ENCODE results near the gene USP4.
"Not testable (repeated sequence)": the region's sequence is repeated elsewhere in the genome, so short reads cannot be mapped to it uniquely, and the experiment has no call there.

The USP4 gene, protein sequence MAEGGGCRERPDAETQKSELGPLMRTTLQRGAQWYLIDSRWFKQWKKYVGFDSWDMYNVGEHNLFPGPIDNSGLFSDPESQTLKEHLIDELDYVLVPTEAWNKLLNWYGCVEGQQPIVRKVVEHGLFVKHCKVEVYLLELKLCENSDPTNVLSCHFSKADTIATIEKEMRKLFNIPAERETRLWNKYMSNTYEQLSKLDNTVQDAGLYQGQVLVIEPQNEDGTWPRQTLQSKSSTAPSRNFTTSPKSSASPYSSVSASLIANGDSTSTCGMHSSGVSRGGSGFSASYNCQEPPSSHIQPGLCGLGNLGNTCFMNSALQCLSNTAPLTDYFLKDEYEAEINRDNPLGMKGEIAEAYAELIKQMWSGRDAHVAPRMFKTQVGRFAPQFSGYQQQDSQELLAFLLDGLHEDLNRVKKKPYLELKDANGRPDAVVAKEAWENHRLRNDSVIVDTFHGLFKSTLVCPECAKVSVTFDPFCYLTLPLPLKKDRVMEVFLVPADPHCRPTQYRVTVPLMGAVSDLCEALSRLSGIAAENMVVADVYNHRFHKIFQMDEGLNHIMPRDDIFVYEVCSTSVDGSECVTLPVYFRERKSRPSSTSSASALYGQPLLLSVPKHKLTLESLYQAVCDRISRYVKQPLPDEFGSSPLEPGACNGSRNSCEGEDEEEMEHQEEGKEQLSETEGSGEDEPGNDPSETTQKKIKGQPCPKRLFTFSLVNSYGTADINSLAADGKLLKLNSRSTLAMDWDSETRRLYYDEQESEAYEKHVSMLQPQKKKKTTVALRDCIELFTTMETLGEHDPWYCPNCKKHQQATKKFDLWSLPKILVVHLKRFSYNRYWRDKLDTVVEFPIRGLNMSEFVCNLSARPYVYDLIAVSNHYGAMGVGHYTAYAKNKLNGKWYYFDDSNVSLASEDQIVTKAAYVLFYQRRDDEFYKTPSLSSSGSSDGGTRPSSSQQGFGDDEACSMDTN

DNA sequence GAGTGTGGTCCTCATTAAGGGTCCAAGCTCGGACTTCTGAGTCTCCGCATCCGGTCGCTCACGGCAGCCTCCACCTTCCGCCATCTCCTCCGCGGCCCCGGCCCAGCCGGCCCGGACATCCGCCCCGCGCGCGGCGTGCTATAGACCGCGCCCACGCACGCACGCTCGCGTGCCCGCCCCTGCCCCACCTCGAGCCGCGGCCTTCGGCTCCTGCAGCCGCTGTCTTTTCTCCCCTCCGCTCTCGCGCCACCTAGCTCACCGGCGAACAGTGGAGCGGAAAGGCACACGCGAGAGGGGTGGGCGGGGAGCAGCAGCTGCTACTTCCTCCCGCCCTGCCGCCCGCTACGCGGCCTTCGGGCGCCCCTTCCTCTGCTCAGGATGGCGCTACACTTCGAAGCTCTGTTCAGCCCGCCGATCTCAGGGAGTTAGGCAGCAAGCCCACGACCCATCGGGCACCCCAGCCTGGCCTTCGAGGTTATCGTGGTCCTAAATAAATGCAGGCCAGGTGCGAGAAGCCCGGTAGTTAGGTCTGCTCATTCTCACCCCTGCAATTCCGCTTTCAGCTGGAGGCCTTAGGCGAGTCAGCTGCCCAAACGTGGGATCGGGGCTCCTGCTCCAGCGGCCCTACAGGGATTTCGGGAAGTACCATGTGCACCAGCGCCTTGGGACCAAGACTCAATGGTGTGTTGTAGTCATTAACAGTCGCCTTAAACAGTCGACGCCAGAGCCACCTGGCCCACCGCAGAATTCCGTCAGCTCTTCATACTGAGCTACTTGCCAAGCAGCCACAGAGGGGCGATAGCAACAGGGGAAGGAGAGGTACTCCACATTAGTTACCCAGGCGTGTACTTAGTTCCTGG, at the start of gene USP4:
TSS of gene USP4 (minus strand) at position 113 of the 860 bp plus-strand sequence. CDS start at position 84, 29 bp downstream.
- in situ Hi-C loops (cut with MboI; ENCODE audit: low sequenced_read_pairs), result no loop called here

DNA sequence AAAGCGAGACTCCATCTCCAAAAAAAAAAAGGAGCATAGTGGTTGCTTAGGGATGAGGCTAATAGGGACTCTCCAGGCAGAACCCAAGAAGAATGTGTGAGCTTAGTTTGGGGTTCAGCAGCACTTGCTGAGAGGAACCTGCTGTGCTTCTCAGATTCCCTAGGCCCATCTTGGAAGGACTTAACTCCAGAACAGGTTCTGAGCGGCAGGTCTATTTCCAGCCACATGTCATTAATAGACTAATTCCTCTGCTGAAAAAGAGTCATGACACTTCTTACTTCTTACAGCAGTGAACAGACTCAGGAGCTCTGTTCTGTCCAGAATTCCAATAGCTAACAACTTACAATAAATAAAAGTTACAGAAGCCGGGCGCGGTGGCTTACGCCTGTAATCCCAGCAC, 49.4 kb upstream of the USP4 start:
- in situ Hi-C loops (cut with MboI; ENCODE audit: low sequenced_read_pairs), result no loop called here

DNA sequence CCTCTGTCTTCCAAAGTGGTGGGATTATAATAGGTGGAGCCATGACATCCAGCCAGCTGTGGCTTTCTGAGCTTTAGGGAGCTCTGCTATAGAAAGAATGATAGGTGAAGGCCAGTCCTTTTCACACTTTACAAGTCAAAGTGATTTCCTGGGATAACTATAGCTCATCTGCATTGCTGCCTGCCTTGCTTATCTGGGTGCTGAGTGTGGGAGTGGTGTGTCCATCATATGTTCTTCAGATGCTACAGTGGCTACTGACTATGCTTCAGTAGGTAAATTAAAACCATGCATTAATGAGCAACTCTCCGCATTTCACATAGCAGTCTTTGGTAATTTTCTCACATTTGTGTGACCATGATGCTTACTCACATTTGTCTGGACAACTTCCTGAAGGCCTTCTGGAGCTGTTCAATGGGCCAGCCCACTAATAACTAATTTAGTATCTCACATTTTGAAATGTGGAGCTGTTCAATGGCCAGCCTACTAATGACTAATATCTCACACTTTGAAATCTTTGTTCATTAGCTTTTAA, 48.5 kb upstream of the USP4 start:
- in situ Hi-C loops (cut with MboI; ENCODE audit: low sequenced_read_pairs), result no loop called here

DNA sequence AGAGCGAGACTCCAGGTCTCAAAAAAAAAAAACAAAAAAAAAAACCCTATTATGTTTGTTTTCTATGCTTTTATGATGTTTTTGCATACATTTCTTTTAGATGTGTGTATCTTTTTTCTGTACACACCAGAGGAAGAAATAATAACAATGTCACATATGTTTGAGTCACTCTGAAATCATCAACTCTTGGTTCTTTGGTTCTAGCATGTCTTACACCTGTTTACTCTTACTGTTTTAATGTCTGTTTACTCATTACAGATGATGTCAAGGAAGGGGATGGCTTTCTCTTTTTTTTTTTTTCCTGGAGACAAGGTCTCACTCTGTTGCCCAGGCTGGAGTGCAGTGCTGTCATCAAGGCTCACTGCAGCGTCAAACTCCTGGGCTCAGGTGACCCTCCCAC, 47.9 kb upstream of the USP4 start:
- in situ Hi-C loops (cut with MboI; ENCODE audit: low sequenced_read_pairs), result no loop called here

DNA sequence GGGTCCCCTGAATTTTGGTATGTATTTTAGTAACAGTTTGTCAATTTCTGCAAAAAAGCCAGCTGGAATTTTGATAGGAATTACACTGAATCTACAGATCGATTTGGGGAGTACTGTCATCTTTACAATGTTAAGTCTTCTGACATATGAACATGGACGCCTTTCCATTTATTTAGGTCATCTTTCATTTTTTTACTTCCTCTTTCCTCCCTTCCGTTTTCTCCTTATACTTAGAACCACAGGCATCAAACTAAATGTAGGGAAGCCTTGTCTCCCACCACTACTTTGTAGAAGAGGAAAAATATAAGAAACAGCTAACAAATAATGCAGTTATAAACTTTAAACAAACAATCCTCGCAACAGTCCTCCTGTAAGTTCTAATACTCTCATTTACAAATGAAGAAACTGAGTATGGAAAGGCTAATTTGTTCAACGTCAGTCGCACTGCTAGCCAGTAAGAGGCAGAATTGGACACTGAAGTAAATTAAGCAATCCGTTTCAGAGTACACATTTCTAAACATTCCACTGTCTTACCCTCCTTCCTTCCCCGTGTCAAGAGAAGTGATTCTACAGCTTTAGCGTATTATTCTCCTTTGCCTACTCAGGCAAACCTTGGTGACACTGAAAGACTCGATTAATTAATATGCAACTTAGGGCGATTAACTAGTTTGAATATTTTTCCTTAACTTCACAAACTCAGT, 46.4 kb upstream of the USP4 start:
- in situ Hi-C loops (cut with MboI; ENCODE audit: low sequenced_read_pairs), result no loop called here

DNA sequence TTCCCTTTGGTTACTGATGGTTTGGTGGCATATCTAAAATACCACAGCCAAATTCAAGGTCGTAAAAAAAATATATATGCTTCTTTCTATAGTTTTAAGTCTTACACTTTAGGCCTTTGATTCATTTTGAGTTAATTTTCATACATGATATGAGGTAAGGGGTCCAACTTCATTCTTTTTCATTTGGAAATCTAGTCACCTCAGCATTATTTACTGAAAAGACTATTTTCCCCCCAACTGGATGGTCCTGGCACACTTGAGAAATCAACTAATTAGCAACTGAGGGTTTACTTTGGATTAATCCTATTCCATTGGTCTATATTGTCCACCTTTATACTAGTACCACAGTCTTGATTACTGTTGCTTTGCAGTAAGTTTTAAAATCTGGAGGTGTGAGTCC, 45.8 kb upstream of the USP4 start:
- in situ Hi-C loops (cut with MboI; ENCODE audit: low sequenced_read_pairs), result no loop called here

DNA sequence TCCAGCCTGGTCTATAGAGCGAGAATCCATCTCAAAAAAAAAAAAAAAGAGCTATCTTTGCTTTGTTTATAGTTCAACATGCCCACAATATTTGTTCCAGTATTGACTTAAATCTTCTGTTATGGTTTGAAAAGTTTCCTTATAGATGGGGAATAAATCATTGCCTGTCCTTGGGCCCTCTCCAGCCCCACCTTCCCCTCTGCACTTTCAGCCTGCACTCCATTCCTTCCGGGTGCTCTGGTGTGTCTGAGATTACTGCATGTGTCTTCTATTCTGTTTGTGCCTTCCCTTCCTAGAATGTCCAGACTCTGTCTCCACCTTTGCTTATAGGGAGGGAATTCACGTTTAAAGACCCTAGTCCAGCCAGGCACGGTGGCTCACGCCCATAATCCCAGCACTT, 43.5 kb upstream of the USP4 start:
- in situ Hi-C loops (cut with MboI; ENCODE audit: low sequenced_read_pairs), result no loop called here

DNA sequence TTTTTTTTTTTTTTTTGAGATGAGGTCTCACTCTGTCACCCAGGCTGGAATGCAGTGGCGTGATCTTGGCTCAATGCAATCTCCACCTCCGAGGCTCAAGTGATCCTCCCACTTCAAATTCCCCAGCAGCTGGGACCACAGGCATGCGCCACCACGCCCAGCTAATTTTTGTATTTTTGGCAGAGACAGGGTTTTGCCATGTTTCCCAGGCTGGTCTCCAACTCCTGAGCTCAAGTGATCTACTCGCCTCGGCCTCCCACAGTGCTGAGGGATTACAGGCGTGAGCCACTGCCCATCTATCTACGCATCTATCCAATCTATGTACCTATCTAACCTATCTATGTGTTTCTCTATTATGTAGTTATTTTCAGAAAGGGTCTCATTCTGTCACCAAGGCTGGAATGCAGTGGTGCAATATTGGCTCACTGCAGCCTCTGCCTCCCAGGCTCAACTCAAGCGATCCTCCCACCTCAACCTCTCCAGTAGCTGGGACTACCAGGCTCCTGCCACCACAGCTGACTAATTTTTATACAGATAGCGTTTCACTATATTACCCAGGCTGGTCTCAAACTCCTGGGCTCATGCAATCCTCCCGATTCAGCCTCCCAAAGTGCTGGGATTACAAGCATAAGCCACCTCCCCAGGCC, 38.5 kb upstream of the USP4 start:
- in situ Hi-C loops (cut with MboI; ENCODE audit: low sequenced_read_pairs), result no loop called here

DNA sequence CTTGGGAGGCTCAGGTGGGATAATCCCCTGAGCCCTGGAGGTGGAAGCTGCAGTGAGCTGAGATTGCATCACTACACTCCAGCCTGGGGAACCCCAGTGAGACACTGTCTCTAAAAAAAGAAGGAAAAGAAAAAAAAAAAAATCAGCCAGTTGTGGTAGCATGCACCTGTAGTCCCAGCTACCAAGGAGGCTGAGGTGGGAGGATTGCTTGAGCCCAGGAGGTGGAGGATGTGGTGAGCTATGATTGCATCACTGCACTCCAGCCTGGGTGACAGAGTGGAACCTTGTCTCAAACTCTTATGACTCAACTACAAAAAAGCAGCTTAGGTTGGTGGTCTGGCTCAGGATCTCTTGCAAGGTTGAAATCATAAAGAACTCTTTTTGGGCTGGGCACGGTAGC, 37.6 kb upstream of the USP4 start:
- in situ Hi-C loops (cut with MboI; ENCODE audit: low sequenced_read_pairs), result no loop called here

DNA sequence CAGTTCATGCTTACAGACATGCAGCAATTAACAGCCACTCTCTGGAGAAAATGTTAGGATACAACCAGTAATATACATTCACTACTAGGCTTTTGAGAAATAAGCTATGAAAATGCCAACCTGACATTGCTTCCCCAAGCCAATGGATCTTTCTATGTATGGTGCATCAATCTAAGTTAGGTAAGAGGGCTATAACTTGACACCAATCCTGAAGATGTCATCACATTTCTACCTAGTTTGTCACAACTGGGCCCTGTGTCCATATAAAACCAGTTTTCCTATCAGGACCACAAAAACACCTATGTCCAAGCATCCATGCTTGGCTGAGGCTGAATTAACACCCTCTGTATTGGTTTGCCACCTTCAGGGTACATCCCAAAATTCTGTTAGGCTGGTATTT, 32.1 kb upstream of the USP4 start:
- in situ Hi-C loops (cut with MboI; ENCODE audit: low sequenced_read_pairs), result no loop called here

DNA sequence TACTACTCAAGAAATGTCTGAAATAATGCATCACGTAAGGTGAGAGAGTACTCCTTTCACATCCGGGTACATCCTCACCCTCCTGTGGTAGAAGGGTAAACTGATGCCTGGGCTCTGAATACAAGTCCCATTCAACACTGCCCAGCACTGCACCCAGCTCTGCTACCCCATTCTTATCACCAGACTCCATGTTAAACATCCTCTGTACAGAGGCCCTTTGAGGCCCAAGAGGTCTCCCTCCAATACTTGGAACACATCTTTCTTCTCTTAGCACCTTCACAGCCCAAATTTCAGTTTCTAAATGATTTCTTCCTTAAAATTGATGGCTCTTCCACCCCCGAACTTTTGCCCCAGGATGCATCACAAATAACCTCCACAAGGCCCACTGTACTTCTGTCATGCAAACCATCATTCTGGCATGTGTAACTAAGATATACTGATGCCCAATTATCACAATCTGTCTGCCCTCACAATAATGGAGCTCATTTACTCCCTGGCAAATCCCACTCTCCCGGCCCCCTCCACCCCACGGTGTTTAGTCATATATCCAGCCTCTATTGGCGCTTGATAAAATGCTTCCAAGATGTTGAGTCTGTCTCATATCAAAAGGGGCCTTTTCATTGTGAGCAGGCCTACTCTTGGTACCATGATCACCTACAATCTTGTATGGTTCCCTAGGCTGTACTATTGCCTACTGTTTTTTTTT, 30.9 kb upstream of the USP4 start:
- in situ Hi-C loops (cut with MboI; ENCODE audit: low sequenced_read_pairs), result no loop called here

DNA sequence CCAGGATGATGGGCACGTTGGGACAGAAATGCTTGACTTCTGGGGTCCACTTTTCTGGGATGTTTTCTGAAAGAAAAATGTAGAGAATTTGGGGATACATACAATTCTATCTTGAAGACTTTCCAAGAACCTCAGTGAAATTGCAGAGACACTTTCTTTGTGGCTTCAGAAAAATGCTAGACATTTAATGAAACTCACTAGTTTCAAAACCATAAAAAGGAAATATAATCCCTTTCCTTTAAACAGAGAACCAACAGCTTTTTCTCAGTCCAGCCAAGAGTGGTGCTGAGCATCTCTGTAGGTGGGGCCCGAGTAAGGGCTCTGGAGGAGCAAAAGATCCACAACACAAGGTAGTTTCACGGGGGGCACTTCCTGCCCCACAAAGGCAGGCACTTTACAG, 22.7 kb upstream of the USP4 start:
- in situ Hi-C loops (cut with MboI; ENCODE audit: low sequenced_read_pairs), result no loop called here

DNA sequence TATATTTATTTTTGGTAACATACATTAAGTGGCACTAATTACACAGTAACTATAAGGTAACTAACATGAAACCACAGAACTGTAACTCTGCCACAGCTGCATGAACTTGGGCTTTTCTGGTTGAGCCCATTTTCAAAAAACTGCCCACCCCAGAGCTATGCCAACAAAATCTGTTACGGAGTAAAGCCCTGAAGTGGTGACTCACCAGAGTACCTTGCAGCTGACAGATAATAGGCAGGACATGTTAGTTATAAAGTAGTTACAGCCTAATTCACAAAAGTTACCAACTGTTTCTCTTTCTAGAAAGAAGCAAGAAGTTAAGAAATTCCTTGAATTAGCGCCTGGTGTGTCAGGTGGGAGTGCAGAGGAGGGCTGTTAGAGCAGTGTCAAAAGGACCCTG, 19.8 kb upstream of the USP4 start:
- in situ Hi-C loops (cut with MboI; ENCODE audit: low sequenced_read_pairs), result no loop called here

DNA sequence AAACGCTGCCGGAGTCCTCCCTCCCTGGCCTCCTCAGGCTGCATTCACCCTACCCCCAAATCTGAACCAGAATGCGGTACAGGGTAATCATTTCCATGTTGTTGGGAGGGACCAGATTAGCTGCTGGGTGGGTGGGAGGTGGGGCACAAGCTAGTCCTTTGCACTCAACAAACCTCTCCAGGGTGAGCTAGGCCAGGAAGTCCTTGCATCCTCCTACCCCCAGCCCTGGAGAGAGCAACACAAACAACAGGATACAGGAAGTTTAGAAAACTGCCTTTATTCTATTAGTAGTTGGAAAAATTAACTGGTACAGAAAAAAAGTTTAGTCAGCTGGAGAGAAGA, 19.0 kb upstream of the USP4 start:
- in situ Hi-C loops (cut with MboI; ENCODE audit: low sequenced_read_pairs), result no loop called here

DNA sequence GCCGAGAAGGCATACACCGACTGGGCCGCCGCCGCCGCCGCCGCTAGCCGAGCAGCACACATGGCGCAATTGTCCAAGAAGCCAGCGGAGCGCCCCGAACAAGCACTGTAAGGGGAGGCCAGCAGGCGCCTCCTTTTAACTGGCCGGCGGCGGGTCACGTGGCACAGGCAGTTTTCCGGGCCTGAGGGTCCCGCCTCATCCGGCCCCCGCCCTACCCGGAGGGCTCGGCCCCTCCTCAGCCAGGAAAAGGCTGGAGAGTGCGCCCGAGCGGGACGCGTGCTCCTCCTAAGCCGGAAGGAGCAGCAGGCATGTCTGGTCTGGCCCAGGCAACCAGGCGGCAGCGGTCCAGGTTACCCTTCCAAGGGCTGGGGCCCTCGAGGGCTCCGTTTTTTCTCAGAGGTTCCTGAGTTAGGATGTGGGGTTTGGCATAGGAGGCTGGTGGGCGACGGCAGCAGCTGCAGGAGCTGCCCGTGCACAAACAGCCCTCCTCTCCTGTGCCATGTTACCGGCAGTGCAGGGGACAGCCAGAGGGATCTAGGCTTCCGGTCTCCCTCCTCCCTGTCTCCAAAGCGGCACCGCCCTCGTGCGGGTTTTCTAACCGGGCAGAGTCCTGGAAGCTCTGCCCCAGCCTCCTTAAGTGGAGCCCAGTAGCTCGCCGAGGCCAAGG, 18.5 kb upstream of the USP4 start, which contains the start of gene GPX1:
TSS of gene GPX1 (minus strand) at position 137 of the 667 bp plus-strand sequence. CDS start at position 62, 75 bp downstream.
- in situ Hi-C loops (cut with MboI; ENCODE audit: low sequenced_read_pairs), result no loop called here

DNA sequence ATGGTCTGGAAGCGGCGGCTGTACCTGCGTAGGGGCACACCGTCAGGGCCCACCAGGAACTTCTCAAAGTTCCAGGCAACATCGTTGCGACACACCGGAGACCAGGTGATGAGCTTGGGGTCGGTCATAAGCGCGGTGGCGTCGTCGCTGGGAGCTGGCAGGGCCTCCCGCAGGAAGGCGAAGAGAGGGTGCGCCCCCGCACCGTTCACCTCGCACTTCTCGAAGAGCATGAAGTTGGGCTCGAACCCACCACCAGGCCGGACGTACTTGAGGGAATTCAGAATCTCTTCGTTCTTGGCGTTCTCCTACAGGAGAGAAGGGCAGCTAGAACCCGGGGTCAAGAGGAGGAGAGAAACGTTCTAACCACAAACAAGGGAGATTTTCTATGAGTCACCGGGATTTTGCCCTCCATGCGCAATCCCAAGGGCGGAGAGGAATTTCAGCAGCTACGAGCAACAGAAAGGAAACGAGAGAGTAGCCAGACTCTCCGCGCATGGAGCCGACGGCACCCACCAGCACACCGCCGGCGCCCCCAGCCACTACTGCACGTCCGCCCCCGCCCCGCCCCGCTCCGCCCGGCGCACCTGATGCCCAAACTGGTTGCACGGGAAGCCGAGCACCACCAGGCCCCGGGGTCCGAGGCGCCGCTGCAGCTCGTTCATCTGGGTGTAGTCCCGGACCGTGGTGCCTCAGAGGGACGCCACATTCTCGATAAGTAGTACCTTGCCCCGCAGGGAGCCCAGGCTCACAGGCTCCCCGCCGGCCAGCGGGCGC, 17.8 kb upstream of the USP4 start:
- in situ Hi-C loops (cut with MboI; ENCODE audit: low sequenced_read_pairs), result not testable (repeated sequence)

DNA sequence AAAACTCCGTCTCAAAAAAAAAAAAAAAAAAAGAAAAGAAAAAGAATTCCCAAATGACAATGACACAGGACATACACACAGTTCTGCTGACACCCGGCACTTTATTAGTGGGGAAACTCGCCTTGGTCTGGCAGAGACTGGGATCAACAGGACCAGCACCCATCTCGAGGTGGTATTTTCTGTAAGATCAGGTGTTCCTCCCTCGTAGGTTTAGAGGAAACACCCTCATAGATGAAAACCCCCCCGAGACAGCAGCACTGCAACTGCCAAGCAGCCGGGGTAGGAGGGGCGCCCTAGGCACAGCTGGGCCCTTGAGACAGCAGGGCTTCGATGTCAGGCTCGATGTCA, 17.2 kb upstream of the USP4 start:
- in situ Hi-C loops (cut with MboI; ENCODE audit: low sequenced_read_pairs), result not testable (repeated sequence)

DNA sequence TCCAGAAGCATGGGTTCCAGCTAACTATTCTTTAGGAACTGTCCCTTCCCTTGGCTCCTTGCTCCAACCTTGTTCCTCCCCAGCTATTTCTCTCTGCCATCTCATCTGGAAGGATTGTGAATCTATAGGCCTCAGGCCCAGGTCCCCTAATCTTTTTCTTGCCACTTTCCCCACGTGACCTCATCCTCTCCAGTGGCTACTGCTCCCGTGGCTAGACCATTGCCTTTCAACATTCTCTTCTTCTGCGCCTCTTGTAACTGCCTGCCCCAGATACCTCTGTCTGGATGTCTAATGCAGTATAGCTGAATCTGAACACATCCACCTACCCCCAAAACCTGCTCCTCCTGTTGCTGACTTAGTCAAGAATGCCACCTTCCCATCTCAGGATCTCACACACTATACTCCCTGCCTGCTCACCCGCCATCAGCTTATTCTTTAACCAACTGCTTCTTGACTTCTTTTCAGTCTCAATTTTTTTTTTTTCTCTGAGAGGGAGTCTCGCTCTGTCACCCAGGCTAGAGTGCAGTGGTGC, 13.1 kb upstream of the USP4 start:
- in situ Hi-C loops (cut with MboI; ENCODE audit: low sequenced_read_pairs), result no loop called here
